ENCODE measurements around the gene TENT4A.

TENT4A gene

GRCh38 chr5:6733411-6734242 is 20.4 kb downstream of the TENT4A start:
- no peak for DNase-seq (ENCODE audit: low read depth)

- DNase-seq (ENCODE audit: low read depth) = no peak
These were observed 21.0 kb downstream of the TENT4A start for GRCh38 chr5:6734243-6734700.

- DNase-seq (ENCODE audit: low read depth) = no peak
These were observed 21.5 kb downstream of the TENT4A start for GRCh38 chr5:6734781-6735180.

GRCh38 chr5:6736106-6736505 is 22.9 kb downstream of the TENT4A start:
- DNase-seq (ENCODE audit: low read depth) = no peak

GRCh38 chr5:6736524-6737042 is 23.4 kb downstream of the TENT4A start:
- no peak for DNase-seq (ENCODE audit: low read depth)

GRCh38 chr5:6737043-6737941 is 24.1 kb downstream of the TENT4A start:
- no peak for DNase-seq (ENCODE audit: low read depth)

- no peak for DNase-seq (ENCODE audit: low read depth)
These were observed 26.4 kb downstream of the TENT4A start for GRCh38 chr5:6739603-6740002.

GRCh38 chr5:6740586-6741150 is 27.4 kb downstream of the TENT4A start:
- DNase-seq (ENCODE audit: low read depth) = no peak

- DNase-seq (ENCODE audit: low read depth) = no peak
These were observed 29.0 kb downstream of the TENT4A start for GRCh38 chr5:6742081-6742758.

- DNase-seq (ENCODE audit: low read depth) = no peak
These were observed 29.9 kb downstream of the TENT4A start for GRCh38 chr5:6743161-6743560.

- DNase-seq (ENCODE audit: low read depth) = no peak
These were observed 31.8 kb downstream of the TENT4A start for GRCh38 chr5:6744841-6745705.

- DNase-seq (ENCODE audit: low read depth) = no peak
These were observed 32.5 kb downstream of the TENT4A start for GRCh38 chr5:6745706-6746222.

GRCh38 chr5:6746244-6746643 is 33.0 kb downstream of the TENT4A start:
- DNase-seq (ENCODE audit: low read depth) = no peak

GRCh38 chr5:6747103-6747502 is 33.9 kb downstream of the TENT4A start:
- DNase-seq (ENCODE audit: low read depth) = no peak

GRCh38 chr5:6748142-6748541 is 34.9 kb downstream of the TENT4A start:
- no peak for DNase-seq (ENCODE audit: low read depth)

GRCh38 chr5:6749026-6749716 is 35.9 kb downstream of the TENT4A start:
- DNase-seq (ENCODE audit: low read depth) = no peak

- DNase-seq (ENCODE audit: low read depth) = no peak
These were observed 37.1 kb downstream of the TENT4A start for GRCh38 chr5:6750142-6750840.

- DNase-seq (ENCODE audit: low read depth) = no peak
These were observed 37.9 kb downstream of the TENT4A start for GRCh38 chr5:6750951-6751685.

GRCh38 chr5:6752236-6752635 is 39.0 kb downstream of the TENT4A start:
- no peak for DNase-seq (ENCODE audit: low read depth)
